Globus pallidus (tissue), 1 donor: ENCODE measurements around the gene CIITA.
A peak's percentile ranks its signal among the peaks of the same experiment; 100 is the strongest.
"Not testable (repeated sequence)": the region's sequence is repeated elsewhere in the genome, so short reads cannot be mapped to it uniquely, and the experiment has no call there.

Experiments
- DNase-seq: peaks from one replicate; pipeline ENCODE4 v3.0.0-alpha.2; 2015; ENCODE audit warnings: low spot score

CIITA gene

DNA sequence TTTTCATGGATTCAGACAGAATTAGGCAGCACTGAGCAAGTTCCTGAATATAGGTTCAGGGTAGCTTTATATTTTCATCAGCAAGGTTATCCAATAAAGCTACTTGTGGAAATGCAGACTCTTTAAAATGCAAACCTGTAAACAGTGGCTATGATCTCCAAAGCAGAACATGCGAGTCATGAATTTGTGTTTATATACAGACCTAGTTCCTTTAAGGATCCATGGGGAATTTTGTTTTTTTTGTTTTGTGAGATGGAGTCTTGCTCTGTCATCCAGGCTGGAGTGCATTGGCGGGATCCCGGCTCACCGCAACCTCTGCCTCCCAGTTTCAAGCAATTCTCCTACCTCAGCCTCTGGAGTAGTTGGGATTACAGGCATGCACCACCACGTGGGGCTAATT, 82.2 kb downstream of the CIITA start:
- DNase-seq: no peak

DNA sequence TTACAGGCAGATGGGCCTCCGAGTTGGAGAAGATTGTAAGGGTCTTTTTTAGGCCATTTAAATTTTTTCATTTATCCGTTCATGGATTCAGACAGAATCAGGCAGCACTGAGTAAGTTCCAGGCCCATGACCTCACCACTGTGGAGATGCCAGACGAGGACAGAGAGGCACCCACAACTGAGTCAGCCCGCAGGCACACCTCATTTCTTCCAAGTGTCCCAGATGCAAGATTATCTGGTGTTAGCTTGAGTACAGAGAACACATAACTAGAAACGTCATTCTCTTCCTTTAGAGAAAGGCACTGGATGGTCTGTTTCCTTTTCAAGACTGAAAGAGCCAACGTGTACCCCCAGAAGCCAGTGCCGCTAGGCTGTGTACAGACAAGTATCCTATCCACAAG, 84.2 kb downstream of the CIITA start:
- DNase-seq: no peak

DNA sequence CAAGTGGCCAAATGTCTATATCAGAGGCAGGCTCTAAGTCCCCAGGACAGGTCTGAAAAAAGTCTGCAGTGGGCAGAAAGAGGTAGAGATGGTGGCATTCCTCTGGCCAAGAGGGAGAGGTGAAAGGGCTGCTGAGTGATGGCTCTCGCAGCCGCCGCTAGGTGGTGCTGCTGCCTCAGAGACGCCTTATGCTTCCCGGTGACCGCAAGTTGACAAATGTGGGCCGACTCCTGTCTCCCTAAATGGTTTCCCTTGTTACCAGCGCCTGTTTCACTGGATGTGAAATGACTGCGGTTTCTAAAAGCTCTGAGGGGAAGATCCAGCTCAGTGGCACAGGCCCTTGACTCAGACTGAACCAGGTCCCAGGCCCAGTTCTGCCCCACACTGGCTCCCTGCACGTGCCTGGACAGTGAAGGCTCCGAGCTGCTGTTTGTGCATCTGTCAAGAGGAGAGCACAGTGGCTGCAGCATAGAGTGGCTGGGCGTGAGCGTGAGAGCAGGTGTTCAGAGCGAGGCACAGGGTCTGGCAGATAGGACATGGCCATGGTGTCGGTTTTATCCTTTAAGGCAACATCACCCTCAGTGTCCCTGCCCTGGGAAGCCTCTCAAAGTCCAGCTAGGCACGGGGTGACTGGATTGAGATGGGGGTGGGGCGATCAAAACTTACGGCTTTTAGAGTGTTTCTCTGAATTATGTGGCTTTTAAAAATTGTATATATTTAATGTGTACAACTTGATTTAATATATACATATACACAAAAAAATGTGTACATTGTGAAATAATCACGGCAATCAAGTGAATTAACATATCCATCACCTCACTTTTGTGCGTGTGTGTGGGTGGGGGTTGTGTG, 87.3 kb downstream of the CIITA start:
- DNase-seq: peak; percentile 76

DNA sequence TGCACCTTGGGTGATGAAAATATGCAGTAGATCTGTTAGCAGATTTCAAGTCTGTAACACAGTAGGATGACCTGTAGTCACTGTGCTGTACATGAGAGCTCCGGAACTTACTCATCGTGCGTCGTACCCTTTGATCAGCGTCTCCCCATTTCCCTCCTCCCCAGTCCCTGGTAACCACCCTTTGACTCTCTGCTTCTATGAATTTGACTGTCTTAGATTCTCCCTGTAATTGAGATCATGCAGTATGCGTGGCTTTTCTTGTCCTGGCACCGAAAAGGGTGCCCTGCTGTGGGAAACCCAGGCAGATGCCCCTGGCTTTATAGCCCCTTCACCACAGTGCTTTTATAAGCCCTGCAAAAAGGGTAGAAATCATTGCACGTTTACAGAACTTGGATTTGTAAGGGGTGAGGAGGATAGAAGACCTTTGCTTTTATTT, 87.9 kb downstream of the CIITA start:
- no peak for DNase-seq

DNA sequence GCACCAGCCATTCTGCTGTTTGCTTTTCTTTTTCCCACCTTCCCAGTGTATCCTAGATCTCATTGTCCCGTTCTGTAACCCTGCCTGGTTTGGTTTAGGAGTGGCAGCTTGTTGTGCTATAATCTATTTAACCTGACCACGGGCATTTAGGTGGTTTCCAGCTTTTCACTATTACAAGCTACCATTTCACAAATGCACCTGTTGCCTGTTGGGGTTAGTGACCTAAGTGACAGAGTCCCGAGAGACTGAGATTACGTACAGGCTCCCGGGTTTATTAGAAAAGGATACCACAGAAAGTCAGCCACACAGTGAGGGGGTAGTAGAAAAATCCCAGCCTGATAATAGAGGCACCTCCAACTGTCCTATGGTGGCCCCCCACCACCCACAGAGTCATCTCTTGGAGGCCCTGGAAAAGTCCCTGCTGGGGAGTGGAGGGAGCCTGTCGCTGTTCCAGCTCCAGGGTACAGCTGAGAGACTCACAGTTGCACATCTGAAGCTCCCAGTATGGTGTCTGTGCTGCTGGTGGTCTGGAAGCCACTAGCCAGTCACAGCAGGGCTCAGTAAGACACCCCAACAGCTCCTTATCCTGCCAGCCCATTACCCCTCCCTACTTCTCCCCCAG, 88.5 kb downstream of the CIITA start:
- no peak for DNase-seq

DNA sequence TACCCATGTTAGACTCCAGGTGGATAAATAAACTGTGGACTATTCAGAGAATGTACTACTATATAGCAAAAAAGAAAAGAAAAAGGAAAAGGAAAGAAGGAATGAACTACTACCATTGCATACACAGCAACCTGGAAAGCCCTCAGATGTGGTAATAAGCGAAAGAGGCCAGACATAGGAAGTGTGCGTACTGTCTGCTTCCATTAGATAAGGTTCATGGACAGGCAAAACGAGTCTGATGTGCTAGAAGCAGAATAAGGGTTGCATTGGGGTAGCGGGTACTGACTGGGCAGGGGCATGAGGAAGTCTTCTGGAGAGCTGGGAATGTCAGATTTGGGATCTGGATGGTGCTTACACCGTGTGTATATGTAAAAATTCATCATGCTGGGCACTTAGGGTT, 89.1 kb downstream of the CIITA start:
- no peak for DNase-seq

DNA sequence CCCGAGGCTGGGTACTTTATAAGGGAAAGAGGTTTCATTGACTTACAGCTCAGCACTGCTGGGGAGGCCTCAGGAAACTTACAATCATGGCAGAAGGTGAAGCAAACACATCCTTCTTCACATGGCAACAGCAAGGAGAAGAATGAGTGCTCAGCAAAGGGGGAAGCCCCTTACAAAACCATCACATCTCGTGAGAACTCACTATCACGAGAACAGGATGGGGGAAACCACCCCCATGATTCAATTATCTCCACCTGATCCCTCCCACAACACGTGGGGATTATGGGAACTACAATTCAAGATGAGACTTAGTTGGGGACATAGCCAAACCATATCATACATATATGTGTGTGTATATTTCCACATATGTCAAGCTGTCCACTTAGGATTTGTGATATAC, 89.6 kb downstream of the CIITA start:
- not testable (repeated sequence) for DNase-seq

DNA sequence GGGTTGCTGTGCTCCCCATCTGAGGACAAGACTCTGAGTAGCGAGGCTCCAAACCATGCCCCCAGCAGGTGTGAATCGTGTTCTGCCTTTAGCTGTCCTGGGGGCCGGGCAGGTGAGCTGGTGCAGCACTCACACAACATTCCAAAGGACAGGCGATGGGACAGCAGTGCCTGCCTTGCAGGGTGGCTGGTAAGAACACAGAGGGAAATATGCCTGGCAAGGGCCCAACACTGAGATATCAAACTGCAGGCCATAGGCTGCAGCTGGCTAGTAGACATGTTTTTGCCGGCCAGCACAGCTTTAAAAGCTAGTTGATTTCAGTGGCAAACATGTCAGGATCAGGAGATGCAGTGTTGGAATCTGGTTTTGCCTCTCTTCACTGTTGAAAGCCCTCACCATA, 91.0 kb downstream of the CIITA start:
- DNase-seq: no peak

DNA sequence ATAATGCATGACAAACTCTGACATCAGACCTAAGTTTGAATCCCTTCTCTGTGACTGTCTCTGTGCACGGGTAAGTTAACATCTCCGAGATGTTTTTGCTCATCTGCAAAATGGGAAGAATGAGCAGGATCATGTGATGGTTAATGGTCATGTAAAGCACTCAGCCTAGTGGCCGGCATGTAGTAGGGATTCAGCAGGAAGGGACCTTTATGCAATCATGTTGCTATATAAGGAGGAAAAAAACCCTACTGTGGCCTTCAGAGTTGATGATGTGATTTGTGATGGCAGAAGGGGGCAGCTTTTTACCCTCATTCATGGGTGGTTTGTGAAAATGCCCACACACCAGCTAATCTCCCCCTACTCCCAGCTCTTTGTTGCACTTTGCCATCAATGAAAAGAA, 91.5 kb downstream of the CIITA start:
- DNase-seq: no peak

DNA sequence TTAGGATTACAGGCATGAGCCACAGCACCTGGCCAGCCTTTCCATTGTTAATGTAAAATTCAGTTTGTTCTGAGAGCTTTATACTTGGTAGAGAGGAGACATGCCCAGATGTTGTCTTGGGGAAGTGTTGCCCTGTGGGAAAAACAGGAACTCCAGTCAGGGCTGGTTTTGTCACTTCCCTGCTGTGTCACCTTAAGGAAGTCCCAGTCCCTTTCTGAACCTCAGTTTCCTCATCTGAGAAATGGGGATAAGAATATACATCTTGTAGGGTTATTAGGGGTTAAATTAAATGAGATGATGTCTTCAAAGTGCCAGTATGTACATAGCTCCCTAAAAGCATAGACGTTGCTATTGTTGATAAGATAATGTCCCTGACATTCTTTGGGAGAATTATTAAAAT, 92.6 kb downstream of the CIITA start:
- no peak for DNase-seq

DNA sequence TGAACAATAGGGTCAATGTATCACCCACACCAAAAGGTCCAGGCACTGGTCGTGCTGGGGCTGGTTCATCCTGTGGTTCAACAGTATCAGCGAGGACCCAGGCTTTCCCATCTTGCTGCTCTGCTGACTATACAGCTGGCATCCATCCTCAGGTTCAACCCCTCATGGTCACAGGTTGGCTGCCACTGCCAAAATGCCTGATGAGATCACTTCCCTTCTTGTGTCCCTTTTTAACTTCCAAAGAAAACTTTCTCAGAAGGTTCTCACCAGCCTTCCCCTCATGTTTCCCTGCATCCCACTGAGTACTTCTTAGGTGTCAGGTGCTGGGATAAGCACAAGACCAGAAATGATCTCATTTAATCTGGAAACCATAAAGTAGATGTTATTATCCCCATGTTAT, 93.1 kb downstream of the CIITA start:
- no peak for DNase-seq

DNA sequence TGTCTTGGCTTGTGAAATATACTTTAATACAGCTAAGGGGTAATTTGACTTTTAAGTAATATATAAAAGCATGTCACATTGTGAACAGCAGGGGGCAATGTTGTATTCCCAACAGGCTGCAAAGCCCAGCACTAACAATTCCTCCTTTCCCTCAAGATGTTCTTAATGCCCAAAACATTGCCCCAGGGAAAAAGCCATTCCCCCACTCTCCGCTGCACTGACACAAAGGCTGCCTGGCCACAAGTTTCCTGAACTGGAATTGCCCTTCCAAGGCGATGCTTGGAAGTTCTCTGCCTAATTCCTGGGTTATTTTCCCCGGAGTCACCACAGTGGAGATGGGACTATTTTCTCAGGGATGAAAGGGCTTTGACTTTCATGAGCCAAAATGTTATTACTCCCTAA, 94.6 kb downstream of the CIITA start:
- peak; percentile 75 for DNase-seq

DNA sequence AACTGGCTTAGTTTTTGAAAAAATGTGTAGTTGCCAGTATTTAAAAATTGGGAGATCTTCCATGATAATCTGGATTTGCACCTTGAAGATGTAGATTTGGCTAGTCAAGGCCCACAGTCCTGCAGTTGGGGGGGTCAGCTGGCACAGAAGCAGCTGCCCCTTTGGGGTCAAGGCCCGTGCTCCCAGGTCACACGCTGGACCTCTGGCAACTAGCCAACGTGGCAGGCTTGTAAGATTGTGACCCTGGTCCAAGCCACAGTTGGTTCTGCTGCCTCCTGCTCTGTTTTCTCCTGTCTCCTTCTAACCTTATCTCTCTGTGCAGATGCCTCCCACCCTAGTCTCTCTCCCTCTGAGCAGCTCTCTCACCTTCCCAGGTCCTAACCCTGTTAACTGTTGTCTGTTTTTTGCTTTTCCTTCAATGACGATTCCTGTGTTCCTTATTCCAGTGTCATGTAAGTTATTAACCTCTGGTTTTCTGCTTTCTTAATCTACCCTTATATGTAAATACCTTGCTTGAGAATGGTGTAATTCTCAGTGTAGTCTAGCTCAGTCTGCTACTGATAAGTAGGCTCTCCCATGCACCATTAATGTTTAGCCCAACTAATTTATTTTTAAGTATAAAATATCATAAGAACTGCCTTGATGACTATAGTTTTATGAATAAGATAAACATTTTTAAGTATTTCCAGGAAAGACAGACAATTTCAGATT, 95.3 kb downstream of the CIITA start:
- DNase-seq: no peak

DNA sequence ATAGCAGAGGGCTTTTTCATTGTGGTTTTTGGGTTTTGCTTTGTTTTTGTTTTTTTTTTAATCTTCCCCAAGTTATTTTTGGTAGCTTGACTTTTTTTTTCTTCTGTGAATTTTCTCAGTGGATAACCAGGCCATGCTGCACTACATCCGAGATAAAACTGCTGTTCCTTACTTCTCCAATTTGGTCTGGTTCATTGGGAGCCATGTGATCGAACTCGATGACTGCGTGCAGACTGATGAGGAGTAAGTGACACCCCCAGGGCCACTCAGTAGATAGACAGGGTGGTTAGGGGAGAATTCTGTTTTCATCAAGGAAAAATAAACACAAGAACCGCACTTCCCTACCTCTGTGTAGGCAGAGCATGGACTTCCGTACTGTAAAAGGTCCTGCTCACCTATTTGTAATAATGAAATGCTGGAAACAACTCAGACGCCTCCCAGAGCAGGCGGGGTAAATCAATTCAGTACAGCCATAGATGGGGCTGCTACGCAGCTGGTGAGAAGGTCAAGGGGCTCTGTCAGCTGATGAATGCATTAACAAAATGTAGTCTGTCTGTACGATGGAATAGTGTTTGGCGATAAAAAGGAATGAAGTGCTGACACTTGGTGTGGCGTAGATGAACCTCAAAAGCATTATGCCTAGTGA, 95.9 kb downstream of the CIITA start:
- DNase-seq: no peak

DNA sequence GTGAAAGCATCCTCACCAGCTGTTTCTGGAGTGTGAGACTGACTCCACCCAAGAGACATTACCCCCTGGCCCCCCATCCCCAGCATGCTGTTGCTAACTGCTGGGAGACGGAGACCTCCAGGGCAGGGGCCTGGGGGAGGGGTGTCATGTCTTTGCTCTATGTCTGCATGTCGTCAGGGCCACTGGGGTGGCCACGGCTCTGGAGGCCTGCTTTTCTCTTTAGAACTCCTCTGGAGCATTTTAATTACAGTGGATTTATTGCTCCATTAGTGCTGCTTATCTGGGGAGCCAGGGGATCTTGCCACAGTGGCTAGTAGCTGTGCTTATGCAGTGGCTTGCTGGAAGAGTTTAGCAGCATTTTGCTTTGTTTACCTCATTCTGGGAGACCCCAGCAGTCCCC, 99.6 kb downstream of the CIITA start:
- DNase-seq: no peak

DNA sequence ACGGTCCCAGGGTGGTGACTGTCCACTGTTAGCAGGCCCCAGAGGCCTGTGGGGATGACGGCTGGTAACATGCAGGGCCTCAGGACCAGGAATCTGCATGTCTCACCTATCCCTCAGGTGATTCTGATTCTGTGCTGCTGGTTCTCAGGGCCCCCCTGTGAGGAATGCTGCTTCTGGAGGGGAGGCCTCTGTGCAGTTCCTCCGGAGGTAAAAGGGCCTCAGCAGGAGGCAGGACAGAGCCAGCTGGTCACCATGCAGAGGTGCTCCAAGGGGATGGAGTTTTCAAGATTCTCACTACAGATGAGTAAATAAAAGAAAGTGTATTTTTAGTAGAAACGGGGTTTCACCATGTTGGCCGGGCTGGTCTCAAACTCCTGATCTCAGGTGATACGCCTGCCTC, 101.1 kb downstream of the CIITA start:
- DNase-seq: no peak

DNA sequence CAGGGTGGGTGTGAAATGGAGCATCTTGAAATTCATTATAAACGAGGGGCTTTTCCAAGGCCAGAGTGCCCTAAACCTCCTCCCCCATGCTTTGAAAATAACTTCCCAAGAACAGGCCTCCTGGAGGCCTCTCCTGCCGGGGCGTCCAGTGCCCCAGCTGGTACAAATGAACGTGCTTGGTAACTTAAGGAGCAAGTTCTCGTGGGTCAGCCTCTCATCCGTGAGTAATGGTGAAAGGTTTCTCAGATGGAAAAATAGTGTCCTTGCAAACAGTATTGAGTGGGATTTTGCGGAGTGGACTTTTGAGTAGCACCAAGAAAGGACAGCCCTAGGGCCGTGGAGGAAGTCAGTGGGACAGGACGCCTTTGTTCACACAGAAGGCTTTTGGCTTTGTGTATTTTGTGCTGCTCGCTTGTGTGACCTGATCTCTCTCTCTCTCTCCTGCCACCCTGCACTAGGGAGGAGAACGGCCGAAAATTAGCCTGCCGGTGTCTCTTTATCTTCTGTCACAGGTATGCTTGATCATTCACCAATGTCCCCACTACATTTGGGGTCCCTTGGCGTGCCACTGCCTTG, 102.0 kb downstream of the CIITA start:
- DNase-seq: no peak

DNA sequence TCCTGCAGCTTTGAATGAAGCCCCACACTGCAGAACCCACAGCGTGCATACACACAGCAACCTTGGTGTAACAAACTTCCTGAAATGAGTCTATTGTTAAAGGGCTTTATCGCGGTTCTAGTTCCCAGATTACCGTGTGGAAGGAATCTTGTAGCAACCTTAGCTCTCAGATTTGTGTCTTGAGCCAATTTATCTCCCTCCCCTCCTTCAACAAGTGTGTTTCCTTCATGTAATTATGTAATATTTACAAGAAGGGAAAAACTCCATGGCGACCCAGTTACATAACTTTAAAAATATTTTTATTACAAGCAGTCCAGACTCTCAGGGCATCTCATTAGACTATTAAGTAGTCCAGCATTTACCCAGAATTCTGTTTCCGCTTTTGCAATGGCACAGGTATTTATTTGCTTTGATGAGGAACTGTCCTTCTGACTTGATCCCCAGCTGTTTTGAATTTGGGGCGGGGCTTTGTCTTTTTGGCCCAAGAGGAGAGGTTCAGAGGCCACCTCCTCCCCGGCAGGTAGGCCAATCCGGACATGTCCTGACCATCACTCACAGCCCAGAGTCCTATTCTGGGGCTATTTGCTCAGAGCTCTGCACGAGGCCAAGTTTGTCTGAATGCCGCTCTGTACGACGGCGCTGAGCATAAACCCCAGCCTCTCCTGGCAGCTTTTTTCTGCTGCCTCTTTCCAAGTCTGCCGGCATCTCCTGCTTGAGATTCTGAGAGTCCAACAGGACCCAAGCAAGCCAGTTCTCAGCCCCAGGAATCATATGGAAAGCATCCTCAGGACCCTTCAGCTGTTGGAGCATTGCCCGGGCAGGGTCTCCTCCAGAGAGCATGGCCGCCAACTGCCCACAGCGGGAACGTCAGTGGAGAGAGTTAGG, 103.0 kb downstream of the CIITA start:
- DNase-seq: peak; percentile 71

DNA sequence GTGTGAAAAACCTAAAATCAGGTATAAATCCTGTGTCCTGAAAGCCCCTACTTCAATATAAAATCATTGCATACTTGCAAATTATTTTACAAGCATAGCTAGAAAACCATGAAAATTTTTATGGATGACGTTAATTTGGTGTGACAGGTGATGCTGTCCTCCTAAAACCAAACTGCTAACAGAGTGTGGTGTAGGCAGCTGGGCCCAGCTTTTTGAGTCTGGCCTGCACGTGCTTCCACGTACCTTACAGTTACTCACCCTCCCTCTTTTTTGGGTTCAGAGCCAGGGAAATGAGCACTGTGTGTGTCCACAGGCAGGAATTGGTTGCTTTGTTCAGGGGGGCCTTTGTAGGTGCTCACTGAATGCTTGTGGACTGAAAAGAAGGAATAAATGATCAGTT, 103.8 kb downstream of the CIITA start:
- no peak for DNase-seq

DNA sequence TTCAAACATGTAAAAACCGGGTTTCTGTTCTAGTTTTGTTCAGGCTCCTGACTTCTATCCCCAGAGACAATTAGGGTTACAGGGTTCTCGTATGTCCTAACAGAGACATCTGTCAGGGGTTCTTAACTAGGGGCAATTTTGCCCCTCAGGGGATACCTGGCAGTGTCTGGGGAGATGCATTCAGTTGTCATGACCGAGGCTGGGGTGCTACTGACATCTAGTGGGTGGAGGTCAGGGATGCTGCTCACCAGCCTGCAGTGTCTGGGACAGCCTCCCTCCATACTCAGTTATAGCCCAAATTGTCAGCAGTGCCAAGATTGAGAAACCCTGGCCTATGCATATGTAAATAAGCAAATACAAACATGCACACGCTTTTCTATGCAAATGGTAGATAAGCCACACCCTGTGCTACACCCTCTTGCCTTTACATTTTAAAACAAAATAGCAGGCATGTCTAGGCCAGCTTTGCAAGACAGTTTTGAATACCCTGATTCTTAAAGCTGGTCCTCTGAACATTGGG, 104.8 kb downstream of the CIITA start:
- no peak for DNase-seq
